SU-DHL-6 (cell line): ENCODE measurements around the gene FGFR1OP2.

Source experiments
- H2AFZ ChIP-seq: fragments of 200-600 bp; sonication (generic); 2 replicates; pipeline ENCODE4 v1.6.1; 2014; ENCODE audit warnings: low read depth, mild to moderate bottlenecking, moderate library complexity, mixed read lengths, antibody characterized with exemption, low read length; ENCODE audit not compliant: severe bottlenecking
- H3F3A ChIP-seq: fragments of 200-600 bp; shearing (Covaris generic); 2 replicates; pipeline ENCODE4 v1.6.0; 2016; ENCODE audit warnings: antibody characterized with exemption, mild to moderate bottlenecking; ENCODE audit not compliant: insufficient read depth
- H3K27ac ChIP-seq: fragments of 200-600 bp; sonication (generic); 2 replicates; pipeline ENCODE4 v1.5.1; 2016; ENCODE audit warnings: low read depth, mild to moderate bottlenecking, low read length, moderate library complexity, mixed read lengths
- H3K27me3 ChIP-seq: fragments of 200-600 bp; sonication (generic), shearing (Covaris generic); 2 replicates; pipeline ENCODE4 v1.6.0; 2014; ENCODE audit warnings: mild to moderate bottlenecking, low read length
- H3K36me3 ChIP-seq: fragments of 200-600 bp; sonication (generic); 2 replicates; pipeline ENCODE4 v1.6.1; 2014; ENCODE audit warnings: mild to moderate bottlenecking, low read length, mixed read lengths
- H3K4me2 ChIP-seq: fragments of 300-600, 200-600 bp; shearing (Covaris generic), sonication (generic); 2 replicates; pipeline ENCODE4 v1.6.0; 2014; ENCODE audit warnings: low read length, low read depth, mild to moderate bottlenecking; ENCODE audit not compliant: poor library complexity, severe bottlenecking
- H3K4me3 ChIP-seq: fragments of 200-600 bp; sonication (generic); 2 replicates; pipeline ENCODE4 v1.5.1; 2014; ENCODE audit warnings: antibody characterized with exemption, low read length, mild to moderate bottlenecking, mixed read lengths; ENCODE audit not compliant: insufficient read depth, poor library complexity, severe bottlenecking
- H3K79me2 ChIP-seq: fragments of 200-600 bp; sonication (generic); 2 replicates; pipeline ENCODE4 v1.6.1; 2014; ENCODE audit warnings: mild to moderate bottlenecking, low read length, moderate library complexity; ENCODE audit not compliant: insufficient read depth
- H3K9ac ChIP-seq: fragments of 200-600 bp; sonication (generic); 2 replicates; pipeline ENCODE4 v1.7.0; 2014; ENCODE audit warnings: mild to moderate bottlenecking, low read length
- H3K9me2 ChIP-seq: fragments of 200-600 bp; sonication (generic); replicated peaks from 2 replicates; pipeline ENCODE4 v1.6.1; 2014; ENCODE audit warnings: low read length; ENCODE audit not compliant: insufficient read depth
- H3K9me3 ChIP-seq: fragments of 200-600 bp; sonication (generic); 2 replicates; pipeline ENCODE4 v1.6.1; 2014; ENCODE audit warnings: low read length, mixed read lengths; ENCODE audit not compliant: insufficient read depth
- H4K20me1 ChIP-seq: fragments of 200-600 bp; sonication (generic); 2 replicates; pipeline ENCODE4 v1.6.1; 2014; ENCODE audit warnings: low read depth, mild to moderate bottlenecking, antibody characterized with exemption, low read length, moderate library complexity, mixed read lengths
- EZH2phosphoT487 ChIP-seq: fragments of 200-600 bp; sonication (generic), shearing (Covaris generic); conservative IDR thresholded peaks from 2 replicates; pipeline ENCODE4 v1.6.1; 2018; ENCODE audit warnings: mild to moderate bottlenecking, antibody characterized with exemption, low read length, moderate library complexity, mixed read lengths
- TF ChIP-seq, protein P1 (sequence below): fragments of 200-600 bp; sonication (generic); IDR thresholded peaks from one replicate; pipeline ENCODE4 v1.5.1; 2017; ENCODE audit warnings: antibody characterized with exemption, mild to moderate bottlenecking, low read length, moderate library complexity; ENCODE audit not compliant: insufficient read depth, poor library complexity, severe bottlenecking

FGFR1OP2 gene

DNA sequence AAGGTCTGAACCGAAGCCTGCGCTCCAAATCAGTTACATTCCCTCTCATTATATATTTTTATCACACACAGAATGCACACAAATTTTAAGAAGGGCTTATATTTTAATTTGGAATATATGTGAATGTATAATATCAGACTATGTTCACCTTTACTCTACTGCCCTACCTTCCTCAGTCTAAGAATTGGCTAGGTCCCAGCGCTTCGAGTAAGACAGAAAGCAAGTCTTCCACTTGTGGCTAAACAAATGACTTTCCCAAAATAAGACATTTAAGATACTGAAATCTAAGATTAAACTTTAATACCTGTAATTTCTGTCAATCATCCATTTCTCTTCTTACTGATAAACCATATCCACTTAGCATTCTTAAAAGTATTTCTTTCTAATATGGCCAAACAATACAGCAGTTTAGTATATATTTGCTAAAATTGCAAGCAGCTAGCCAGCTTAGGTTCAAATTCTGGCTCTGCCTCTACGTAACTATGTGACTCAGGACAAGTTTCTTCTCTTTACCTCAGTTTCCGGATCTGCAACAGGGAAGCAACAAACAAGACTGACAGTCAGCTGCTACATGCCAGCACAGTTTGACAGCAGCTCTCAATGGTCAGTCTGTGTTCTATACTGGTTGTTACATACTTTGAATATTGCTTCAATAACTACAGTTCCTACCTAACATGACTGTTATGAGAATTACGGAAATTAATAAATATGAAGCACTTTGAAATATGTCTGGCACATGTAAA lies 2.5 kb upstream of the FGFR1OP2 start:
- peaks cover 16% of the 10 kb centered on the region for H3F3A ChIP-seq
- H3K9me2 ChIP-seq, result no peaks in the 10 kb centered on the region
- peaks cover 88% of the 10 kb centered on the region for H3K79me2 ChIP-seq
- H2AFZ ChIP-seq, result no peak overlapping the region
- H3K4me2 ChIP-seq, result peak overlapping the region; percentile 85
- H3K27me3 ChIP-seq, result no peaks in the 10 kb centered on the region
- peaks cover 17% of the 10 kb centered on the region; the same call in 1 of the 2 replicates for H4K20me1 ChIP-seq
- peaks cover 3% of the 10 kb centered on the region; the same call in 1 of the 2 replicates for H3K36me3 ChIP-seq
- H3K4me3 ChIP-seq, result peak overlapping the region; percentile 83
- TF ChIP-seq, protein P1, sequence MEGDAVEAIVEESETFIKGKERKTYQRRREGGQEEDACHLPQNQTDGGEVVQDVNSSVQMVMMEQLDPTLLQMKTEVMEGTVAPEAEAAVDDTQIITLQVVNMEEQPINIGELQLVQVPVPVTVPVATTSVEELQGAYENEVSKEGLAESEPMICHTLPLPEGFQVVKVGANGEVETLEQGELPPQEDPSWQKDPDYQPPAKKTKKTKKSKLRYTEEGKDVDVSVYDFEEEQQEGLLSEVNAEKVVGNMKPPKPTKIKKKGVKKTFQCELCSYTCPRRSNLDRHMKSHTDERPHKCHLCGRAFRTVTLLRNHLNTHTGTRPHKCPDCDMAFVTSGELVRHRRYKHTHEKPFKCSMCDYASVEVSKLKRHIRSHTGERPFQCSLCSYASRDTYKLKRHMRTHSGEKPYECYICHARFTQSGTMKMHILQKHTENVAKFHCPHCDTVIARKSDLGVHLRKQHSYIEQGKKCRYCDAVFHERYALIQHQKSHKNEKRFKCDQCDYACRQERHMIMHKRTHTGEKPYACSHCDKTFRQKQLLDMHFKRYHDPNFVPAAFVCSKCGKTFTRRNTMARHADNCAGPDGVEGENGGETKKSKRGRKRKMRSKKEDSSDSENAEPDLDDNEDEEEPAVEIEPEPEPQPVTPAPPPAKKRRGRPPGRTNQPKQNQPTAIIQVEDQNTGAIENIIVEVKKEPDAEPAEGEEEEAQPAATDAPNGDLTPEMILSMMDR, result no peak
- no peak for TF ChIP-seq EZH2phosphoT487
- H3K9ac ChIP-seq, result peak overlapping the region; percentile 83
- no peaks in the 10 kb centered on the region for H3K9me3 ChIP-seq
- no peak overlapping the region for H3K27ac ChIP-seq

DNA sequence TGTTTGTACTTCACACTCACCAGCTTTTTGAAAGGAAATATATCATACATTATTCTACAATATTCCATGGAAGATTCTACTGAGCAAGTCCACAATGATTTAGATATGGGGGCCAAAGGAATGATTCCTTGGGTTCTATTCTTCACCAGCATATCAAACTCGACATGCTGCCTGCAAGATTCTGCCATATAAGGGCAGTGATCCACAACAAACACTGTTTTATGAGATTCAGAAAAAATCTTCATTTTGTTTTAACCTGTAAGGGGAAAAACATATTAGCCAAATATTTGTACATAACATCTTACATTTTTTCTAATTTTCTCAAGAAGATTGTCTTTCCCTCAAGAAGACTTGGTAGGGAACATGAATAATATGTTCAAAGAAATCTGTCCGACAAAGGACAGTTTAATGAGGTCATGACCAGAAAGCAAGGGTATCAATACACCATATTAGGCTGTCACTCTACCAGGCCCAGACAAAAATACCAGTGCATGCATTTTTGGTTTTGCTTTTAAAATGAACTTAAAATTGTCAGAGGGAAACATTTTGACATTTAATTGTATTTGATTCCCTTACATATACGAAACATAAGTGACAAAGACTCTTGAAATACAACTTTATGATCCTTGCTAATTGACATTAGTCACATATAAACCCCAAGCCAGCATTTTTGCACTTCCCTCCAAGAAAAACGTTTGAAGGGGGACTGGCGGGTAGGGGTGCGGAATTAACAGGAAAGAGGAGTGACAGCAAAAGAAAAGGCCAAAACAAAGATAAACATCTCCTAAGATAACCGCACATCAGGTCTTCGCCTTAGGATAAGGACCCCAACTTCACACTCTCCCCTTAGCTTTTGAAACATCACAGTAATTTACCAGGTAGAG lies 1.5 kb upstream of the FGFR1OP2 start:
- Histone ChIP-seq H2AFZ (no peak overlapping the region), H3K9me2 (no peaks in the 10 kb centered on the region), H3K27me3 (no peaks in the 10 kb centered on the region), H3K36me3 (peaks cover 3% of the 10 kb centered on the region; the same call in 1 of the 2 replicates), H3F3A (peaks cover 24% of the 10 kb centered on the region), H3K27ac (peak overlapping the region; percentile 86; the same call in 1 of the 2 replicates), H3K4me2 (peak overlapping the region; percentile 85), H3K79me2 (peaks cover 95% of the 10 kb centered on the region), H3K4me3 (peak overlapping the region; percentile 83), H3K9ac (peak overlapping the region; percentile 83), H4K20me1 (peaks cover 22% of the 10 kb centered on the region; the same call in 1 of the 2 replicates), H3K9me3 (no peaks in the 10 kb centered on the region)
- TF ChIP-seq, protein P1, result no peak
- TF ChIP-seq EZH2phosphoT487, result no peak

DNA sequence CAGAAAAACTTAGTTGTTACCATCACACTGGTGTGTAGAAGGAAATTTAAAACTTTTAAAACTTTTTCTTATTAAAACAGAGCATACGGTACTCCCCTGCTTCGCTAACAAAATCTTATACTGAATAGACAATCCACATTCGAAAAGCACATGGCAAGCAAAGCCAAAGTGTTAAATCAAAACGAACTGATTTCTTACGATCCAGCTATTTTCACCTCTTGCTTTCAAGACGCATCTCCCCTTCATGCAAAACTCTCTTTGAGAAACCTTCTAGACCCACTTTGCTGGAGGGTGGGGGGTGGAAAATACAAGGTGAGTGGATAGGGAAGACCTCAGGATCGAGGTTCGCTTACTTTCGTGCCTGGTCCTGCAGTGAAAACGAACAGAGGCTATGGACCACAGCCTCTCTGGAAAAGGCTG lies 817 bp upstream of the FGFR1OP2 start:
- TF ChIP-seq EZH2phosphoT487, result no peak
- TF ChIP-seq, protein P1, result no peak
- peaks cover 24% of the 10 kb centered on the region for H3F3A ChIP-seq
- peak overlapping the region; percentile 85 for H3K4me2 ChIP-seq
- peaks cover 95% of the 10 kb centered on the region for H3K79me2 ChIP-seq
- peaks cover 22% of the 10 kb centered on the region; the same call in 1 of the 2 replicates for H4K20me1 ChIP-seq
- H3K9me3 ChIP-seq, result no peaks in the 10 kb centered on the region
- H3K36me3 ChIP-seq, result peaks cover 3% of the 10 kb centered on the region; the same call in 1 of the 2 replicates
- H3K4me3 ChIP-seq, result peak overlapping the region; percentile 83
- peak overlapping the region; percentile 86 for H3K27ac ChIP-seq
- H2AFZ ChIP-seq, result peak overlapping the region; percentile 53
- no peaks in the 10 kb centered on the region for H3K27me3 ChIP-seq
- H3K9ac ChIP-seq, result peak overlapping the region; percentile 83
- no peaks in the 10 kb centered on the region for H3K9me2 ChIP-seq
